ENCODE data around the gene DYSF.

Gene DYSF

DNA sequence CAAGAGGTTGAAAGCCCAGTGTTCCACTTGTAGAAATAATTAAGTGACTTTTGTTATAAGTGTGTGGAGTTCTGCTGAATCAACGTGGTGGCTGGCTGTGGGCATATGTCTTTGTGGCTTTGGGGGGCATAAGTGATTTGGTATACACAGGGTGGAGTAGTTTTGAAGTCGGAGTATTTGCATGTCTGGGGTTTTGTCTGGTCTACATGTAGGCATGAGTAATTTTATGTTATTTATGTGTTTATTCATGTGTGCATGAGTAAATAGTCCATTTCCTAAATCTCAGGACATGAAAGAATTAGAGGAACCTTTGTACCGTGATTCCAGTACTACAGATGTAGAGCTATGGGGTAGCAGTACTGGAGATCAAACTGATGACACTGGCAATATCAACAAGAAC, 179.7 kb downstream of the DYSF start:
- Mint-ChIP-seq H3K27ac (no peak overlapping the region), H3K4me3 (no peak overlapping the region), H3K27me3 (ENCODE audit: low read depth, poor library complexity) (peaks cover 6% of the 10 kb centered on the region), H3K36me3 (ENCODE audit: low read depth) (peaks cover 11% of the 10 kb centered on the region), H3K9me3 (peaks cover 14% of the 10 kb centered on the region), H3K4me1 (peaks cover 19% of the 10 kb centered on the region)
- DNase-seq, result no peak
- TF ChIP-seq, protein P1, sequence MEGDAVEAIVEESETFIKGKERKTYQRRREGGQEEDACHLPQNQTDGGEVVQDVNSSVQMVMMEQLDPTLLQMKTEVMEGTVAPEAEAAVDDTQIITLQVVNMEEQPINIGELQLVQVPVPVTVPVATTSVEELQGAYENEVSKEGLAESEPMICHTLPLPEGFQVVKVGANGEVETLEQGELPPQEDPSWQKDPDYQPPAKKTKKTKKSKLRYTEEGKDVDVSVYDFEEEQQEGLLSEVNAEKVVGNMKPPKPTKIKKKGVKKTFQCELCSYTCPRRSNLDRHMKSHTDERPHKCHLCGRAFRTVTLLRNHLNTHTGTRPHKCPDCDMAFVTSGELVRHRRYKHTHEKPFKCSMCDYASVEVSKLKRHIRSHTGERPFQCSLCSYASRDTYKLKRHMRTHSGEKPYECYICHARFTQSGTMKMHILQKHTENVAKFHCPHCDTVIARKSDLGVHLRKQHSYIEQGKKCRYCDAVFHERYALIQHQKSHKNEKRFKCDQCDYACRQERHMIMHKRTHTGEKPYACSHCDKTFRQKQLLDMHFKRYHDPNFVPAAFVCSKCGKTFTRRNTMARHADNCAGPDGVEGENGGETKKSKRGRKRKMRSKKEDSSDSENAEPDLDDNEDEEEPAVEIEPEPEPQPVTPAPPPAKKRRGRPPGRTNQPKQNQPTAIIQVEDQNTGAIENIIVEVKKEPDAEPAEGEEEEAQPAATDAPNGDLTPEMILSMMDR (IDR thresholded peaks at IDR 0.05), result no peak

- peaks cover 19% of the 10 kb centered on the region for H3K4me1 Mint-ChIP-seq
- H3K4me3 Mint-ChIP-seq, result no peak overlapping the region
- H3K36me3 Mint-ChIP-seq (ENCODE audit: low read depth), result peaks cover 3% of the 10 kb centered on the region
- peaks cover 6% of the 10 kb centered on the region for H3K9me3 Mint-ChIP-seq
- DNase-seq, result no peak
- H3K27ac Mint-ChIP-seq, result no peak overlapping the region
- TF ChIP-seq, protein P1 (IDR thresholded peaks at IDR 0.05), result no peak
- peaks cover 8% of the 10 kb centered on the region for H3K27me3 Mint-ChIP-seq (ENCODE audit: low read depth, poor library complexity)
These were observed 181.2 kb downstream of the DYSF start for GRCh38 chr2:71634567-71634966.

DNA sequence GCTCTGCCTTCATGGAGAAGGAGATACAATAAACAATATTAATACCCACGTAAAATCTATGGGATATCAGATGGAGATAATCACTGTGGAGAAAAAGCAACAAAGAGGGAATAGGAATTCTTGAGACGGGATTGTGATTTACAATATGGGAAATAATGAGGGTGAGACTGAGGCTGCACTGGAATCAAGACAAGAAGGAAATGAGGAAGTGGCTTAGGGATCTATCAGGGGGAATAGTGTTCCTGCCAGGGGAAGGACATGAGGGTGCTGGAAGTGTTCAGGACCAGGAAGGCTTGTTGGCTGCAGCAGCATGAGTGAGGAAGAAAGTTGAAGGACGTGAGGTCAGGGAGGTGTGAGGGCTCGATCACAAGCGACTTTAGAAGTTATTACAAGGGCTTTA, 182.4 kb downstream of the DYSF start:
- TF ChIP-seq, protein P1 (IDR thresholded peaks at IDR 0.05), result no peak
- Mint-ChIP-seq H3K36me3 (ENCODE audit: low read depth) (no peaks in the 10 kb centered on the region), H3K27ac (no peak overlapping the region), H3K4me3 (no peak overlapping the region), H3K4me1 (peaks cover 19% of the 10 kb centered on the region), H3K9me3 (no peaks in the 10 kb centered on the region), H3K27me3 (ENCODE audit: low read depth, poor library complexity) (peaks cover 10% of the 10 kb centered on the region)
- no peak for DNase-seq

DNA sequence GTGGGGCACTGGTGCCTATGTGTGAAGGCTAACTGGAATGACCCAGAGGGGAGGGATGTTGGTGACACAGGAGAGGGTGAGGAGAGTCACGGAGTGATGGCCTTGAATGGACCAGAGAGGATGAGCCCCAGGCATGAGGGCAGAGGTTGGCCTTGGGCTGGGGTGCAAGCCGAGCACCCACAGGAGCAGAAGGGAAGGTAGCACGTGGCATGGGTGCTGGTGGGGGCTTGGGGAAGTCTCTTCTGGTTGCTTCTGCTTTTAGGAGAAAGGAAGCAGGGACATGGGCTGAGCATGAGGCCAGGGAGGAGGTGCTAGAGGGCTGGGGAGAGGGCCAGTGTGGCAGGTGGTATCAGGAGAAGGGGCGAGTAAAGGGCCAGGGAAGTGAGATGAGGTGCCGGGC, 183.8 kb downstream of the DYSF start:
- no peak for DNase-seq
- Mint-ChIP-seq H3K4me1 (peaks cover 11% of the 10 kb centered on the region), H3K9me3 (no peaks in the 10 kb centered on the region), H3K4me3 (no peak overlapping the region), H3K27ac (no peak overlapping the region), H3K27me3 (ENCODE audit: low read depth, poor library complexity) (peaks cover 10% of the 10 kb centered on the region), H3K36me3 (ENCODE audit: low read depth) (no peaks in the 10 kb centered on the region)
- TF ChIP-seq, protein P1 (IDR thresholded peaks at IDR 0.05), result no peak

- Mint-ChIP-seq H3K27me3 (ENCODE audit: low read depth, poor library complexity) (peaks cover 10% of the 10 kb centered on the region), H3K27ac (no peak overlapping the region), H3K36me3 (ENCODE audit: low read depth) (no peaks in the 10 kb centered on the region), H3K4me1 (peaks cover 11% of the 10 kb centered on the region), H3K4me3 (no peak overlapping the region), H3K9me3 (no peaks in the 10 kb centered on the region)
- DNase-seq, result no peak
- TF ChIP-seq, protein P1 (IDR thresholded peaks at IDR 0.05), result no peak
These were observed 184.4 kb downstream of the DYSF start for GRCh38 chr2:71637736-71638135.

GRCh38 chr2:71639735-71640134, 186.4 kb downstream of the DYSF start:
- TF ChIP-seq, protein P1 (IDR thresholded peaks at IDR 0.05), result no peak
- Mint-ChIP-seq H3K4me1 (peaks cover 3% of the 10 kb centered on the region), H3K27me3 (ENCODE audit: low read depth, poor library complexity) (peaks cover 10% of the 10 kb centered on the region), H3K27ac (no peak overlapping the region), H3K9me3 (no peaks in the 10 kb centered on the region), H3K4me3 (no peak overlapping the region), H3K36me3 (ENCODE audit: low read depth) (no peaks in the 10 kb centered on the region)
- no peak for DNase-seq
